Stimulated activated CD8-positive, alpha-beta memory T cell treated with anti-CD3 and anti-CD28 coated beads, Interleukin-4, amount 100 ng/mL, for 4 hours (primary cell): ENCODE results near the gene ZBTB20.
"Not testable (repeated sequence)": the region's sequence is repeated elsewhere in the genome, so short reads cannot be mapped to it uniquely, and the experiment has no call there.

ENCODE experiments used
- DNase-seq, 2 donors: peaks; one replicate each; pipeline ENCODE4 v3.0.0-alpha.2; 2020; ENCODE audit warnings: low read depth in 2 of 2, low spot score in 1 of 2

Gene ZBTB20

DNA sequence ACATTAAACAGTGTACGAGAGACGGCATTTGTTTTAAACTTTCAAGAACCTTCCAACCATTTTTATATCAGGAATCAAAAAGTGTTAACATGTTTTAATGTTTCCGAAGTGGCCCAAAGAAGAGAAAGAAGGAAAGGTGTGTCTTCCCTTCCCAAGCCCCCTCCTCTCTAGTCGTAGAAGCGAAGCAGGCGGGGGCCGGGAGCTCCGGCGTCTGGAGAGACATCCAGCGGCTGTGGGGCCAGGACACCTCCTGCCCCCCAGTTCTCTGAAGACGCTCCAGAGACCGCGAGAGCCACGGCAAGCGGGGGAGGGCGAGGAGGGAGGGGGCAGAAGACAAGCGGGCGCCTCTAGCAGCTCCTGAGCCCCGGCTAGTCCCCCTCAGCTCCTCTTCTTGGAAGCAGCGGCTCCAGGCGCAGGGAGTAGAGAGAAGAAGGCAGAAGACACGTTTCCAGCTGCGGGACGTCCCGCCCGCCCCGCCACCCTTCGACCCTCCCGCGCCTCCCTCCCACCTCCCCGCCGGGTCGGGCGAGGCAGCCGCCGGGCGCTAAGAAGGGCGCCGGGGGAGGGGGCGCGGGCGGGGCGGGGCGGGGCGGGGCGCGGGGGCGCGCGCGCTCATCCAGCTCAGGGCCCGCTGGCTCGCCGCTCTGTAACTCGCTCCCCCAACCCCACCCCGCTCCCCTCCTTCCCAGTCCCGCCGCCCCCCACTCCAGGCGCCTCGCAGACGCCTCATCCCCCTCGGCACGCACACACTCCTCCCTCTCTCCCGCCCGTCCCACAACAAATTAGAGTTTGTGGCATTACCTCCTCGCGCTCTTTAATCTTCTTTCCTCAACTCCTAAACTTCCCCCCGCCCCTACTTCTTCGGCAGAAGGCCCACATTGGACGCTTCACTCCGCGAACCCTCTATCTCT, at the start of gene ZBTB20:
ZBTB20 (minus strand) TSS at position 871 of the 911 bp plus-strand sequence.
- peak; percentile 38 to 40 for DNase-seq

DNA sequence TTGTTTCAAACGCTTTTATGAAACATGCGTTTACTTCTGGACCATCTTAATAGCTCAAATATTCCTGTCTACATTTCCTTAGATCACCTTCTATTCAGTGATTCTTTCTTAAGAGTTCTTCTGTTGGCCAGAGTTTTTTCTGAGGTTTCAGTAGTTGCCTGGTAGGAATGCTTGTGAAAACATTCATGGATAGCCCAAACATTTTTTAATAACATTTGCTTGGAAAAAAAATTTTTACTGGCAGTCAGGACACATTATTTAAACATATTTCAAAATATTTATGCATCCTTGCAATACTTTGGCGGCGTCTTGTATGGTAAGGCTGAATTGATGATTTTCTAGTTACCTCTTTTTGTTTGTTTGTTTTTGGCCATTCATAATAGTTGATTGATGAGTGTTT, 47.4 kb upstream of the ZBTB20 start:
- DNase-seq = no peak

DNA sequence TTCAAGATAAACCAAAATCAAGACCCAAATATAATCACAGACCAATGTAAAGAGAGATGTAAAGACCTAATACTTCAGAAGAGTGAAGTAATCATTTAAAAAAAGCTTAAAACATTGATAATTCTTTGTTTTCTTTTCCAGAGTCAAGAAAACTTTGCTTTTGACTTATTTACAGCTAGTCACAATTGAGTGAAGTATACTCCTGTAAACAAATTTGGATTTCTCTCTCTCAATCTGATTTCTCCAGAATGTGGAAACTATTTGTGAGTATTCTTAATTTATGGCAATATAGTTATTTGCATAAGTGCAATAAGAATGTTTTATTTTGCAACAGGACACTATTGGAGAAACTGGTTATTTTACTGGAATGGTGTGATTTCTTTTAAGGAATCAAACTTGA, 43.7 kb upstream of the ZBTB20 start:
- no peak for DNase-seq

DNA sequence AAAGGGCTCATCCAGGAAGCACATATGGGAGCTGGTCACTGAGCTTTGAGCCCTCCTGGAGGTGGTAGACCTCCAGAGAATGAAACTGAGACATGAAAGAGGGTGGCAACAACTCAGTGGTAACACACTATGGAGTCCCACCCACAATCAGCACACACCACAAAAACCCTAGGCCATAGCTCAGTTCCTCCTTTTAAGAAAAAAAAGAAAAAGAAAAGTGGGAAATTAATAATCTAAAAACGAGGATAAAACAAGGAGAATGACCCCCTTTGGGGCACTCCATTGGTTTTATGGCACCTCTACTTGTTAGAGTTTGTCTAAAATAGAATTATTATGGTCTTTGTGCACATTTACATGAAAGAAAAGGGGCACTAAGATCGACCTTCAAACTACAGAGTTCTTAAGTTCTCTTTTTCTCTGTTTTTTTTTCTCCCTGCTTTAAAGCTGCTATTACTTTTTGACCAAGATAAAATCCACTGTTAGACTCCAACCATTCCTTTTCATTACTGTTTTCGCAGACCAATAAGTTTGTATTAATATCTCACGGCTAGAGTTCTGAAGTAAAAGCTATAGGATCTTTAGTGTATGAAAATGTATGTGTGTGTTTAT, 40.2 kb upstream of the ZBTB20 start:
- DNase-seq = no peak

DNA sequence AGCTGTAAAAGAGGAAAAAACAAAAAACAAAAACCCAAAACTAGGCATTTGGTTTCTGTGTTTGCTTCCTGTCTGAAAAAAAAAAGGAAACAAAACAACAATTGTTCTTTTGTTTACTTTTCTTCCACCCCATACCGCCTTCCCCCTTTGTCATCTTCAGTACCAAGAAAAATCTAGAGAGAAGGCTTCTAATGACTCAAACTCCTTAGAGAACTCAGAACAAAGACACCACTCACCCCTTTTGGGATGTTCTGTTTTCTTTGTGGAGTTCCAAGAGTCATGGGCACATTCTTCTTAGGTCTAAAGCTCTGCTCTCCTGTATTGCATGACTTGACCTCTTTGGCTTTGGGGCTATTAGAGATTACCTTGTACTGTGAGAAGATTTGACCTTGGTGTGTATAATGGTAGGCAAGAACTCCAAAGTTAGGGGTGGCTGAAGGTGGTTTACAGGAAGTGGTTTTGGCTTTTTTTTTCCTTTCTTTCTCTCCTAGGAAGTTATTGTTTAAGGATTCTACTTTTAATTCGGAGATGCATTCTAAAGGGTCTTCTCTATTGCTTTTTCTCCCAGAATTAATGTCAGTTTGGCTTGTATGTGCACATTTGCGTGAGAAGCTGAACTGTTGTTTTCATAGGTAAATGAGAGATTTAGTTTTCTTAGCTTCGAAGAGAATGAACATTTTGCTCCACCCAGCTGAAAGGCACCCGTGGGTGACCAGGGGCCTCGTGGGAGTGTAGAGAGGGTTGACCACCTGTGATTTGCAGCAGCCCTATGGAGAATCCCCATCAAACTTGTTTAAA, 39.5 kb upstream of the ZBTB20 start:
- DNase-seq = no peak

DNA sequence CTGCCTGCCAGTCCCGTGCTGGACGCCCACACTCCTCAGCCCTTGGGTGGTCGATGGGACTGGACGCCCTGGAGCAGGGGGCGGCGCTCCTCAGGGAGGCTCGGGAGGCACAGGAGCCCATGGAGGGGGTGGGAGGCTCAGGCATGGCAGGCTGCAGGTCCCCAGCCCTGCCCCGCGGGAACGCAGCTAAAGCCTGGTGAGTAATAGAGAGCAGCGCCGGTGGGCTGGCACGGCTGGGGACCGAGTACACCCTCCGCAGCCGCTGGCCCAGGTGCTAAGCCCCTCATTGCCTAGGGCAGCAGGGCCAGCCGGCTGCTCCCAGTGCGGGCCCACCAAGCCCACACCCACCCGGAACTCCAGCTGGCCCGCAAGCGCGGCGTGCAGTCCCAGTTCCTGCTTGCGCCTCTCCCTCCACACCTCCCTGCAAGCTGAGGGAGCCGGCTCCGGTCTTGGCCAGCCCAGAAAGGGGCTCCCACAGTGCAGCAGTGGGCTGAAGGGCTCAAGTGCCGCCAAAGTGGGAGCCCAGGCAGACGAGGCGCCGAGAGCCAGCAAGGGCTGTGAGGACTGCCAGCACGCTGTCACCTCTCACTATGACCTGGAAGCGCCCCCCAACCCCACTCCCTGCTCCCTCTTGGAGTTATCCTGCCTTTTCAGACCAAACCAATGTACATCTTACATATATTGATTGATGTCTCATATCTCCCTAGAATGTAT, 37.9 kb upstream of the ZBTB20 start:
- DNase-seq = not testable (repeated sequence)

DNA sequence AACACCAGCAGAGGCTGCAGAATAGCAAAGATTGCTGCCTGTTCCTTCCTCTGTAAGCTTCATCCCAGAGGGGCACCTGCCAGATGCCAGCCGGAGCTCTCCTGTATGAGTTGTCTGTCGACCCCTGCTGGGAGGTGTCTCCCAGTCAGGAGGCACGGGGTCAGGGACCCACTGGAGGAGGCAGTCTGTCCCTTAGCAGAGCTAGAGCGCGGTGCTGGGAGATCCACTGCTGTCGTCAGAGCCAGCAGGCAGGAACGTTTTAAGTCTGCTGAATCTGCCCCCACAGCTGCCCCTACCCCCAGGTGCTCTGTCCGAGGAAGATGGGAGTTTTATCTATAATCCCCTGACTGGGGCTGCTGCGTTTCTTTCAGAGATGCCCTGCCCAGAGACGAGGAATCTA, 31.8 kb upstream of the ZBTB20 start:
- not testable (repeated sequence) for DNase-seq

DNA sequence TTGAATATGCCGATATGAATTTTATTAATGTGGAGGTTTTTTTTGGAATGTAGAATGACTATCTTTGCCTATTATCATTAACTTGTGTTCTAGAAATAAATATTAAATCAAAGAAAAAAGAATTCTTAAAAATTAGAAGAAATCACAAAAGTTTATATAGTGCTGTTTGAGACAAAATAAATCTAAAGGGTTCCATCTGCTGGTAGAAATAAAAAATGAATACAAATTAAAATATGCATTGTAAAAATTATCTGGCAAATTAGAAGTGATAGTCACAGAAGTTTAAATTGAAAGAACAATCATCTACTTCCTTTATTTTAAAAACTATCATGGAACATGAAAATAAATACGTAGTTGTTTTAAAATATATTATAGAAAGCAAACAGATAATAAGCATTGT, 22.7 kb upstream of the ZBTB20 start:
- no peak for DNase-seq

DNA sequence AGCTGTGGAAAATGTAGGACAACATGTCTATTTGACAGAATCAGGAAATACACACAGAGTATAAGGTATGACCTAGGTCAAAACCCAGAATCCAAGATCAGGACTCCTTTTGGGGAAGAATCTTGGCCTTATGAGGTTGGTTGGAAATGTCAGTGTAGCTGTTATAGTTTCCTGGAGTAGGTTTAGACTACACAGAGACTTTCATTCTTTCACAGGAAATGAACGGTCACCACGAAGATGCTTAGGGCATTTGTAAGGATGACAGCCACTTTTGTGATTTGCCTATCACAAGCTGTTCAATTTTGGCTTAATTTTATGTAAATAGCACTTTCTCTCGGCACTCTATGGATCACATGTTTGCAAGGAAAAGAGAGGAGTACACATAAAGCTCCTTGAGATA, 18.6 kb upstream of the ZBTB20 start:
- DNase-seq = no peak

DNA sequence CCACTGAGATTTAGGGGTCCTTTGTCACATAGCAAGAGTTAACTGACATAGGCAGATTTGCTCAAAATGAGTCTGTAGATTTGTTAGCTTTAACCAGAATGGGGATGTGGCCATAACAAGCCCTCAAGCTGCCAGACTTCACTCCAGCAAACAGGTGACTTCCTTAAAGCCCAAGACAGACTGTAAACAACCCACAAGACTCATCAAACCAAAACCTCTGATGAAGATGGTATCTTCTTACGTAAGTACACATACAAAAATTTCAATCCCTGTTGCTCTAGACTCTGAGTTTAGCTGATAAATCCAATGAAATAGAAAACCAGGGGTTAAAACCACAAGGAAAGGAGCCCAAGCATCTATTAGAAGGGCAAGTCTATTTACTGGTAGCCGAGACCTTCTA, 18.2 kb upstream of the ZBTB20 start:
- no peak for DNase-seq

DNA sequence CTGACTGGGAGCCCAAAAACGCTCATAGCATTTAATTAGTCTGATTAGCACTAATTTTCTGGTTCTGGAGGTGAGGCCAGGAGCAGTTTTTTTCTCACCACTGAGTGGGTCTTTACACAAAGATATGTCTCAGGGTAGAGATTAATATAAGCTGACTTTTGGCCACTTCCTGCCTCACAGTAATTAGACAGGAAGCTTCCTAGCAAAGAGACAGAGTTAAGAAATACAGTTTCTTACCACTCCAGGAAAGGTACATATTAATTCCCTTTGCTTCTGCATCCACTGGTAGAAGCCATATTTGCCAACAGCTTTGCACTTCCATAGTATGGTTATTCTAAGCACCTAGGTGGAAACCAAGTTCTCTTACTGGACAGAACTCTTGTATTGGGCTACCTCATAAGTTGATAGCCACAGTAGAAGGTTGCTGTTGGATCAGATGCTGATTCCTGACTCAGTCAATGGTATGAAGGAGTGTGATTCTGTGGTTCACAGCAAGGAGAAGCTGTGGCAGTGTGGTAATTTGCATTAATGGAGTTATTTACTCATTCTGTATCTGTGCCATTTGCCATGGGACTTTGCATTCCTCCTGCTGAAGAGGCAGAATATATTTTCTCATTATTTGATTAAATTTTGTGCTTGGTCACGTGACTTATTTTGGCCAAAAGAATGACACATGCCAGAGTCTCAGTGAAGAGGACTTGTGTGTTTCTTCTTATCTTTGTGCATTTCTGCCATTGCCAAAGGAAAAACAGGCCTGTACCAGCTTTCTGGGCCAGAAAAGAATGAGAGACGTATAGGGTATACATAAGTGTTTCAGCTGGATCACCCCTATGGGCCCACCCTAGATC, 17.5 kb upstream of the ZBTB20 start:
- no peak for DNase-seq

DNA sequence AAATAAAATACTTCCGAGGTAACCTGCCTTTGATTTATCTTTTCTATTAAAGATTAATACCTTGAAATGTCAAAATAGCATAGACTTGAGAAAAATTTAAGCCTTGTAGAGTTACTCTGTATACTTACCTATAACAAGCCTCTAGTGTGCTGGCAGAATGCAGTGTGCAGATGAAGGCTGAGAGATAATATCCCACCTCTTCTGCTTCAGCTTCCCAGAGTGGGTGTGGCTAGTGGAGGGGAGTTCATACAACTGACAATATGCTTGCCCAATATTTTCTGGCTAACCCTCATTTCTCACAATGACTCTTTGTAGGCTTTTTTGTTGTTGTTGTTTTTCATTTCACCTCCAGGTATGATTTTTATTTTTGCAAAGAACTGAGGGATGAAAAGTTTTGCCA, 15.7 kb upstream of the ZBTB20 start:
- no peak for DNase-seq

DNA sequence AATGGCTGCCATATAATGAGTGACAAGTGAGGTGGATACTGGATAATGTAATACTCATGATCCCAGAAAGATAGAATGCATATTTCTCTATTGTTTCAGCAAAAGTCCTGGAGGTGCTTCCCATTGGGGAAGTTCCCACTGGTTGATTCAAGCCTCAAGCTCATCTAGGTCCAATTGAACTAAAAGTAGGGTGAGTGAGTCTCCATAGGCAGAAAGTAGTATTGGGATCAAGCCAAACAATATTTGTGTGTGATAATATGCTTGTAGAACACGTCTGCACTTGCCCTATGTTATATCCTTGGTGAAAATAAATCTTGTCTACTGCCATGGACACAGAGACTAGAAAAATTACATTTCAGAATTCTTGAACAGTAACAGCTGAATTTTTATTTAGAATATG, 14.8 kb upstream of the ZBTB20 start:
- no peak for DNase-seq

DNA sequence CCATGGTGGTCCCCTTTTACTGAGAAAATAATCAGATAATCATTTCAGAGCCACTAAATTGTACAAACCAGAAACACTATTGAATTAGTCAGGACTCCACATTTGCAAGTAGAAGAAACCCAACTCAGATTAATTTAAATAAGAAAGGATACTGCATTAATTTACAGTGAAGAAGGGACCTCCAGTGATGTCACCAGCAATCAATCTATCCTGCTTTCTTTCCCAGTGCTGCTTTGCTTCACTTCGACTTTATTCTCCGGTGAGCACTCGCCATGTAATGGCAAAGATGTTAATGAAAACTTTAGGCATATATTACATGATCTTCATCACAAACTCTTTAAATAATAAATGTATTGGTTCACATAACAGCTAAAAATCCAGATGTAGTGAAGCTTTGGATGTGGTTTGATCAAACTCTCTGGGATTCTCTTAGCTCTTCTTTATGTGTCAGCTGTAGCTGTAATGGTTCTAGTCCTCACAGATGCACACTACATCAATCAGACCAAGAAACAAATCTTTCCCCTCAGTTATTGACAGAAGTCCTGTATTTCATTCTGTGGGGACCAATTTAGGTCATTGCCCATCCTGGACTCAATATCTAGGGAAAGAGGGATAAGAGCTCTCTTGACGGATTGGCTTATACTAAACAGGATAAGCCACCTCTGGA, 14.2 kb upstream of the ZBTB20 start:
- no peak for DNase-seq

DNA sequence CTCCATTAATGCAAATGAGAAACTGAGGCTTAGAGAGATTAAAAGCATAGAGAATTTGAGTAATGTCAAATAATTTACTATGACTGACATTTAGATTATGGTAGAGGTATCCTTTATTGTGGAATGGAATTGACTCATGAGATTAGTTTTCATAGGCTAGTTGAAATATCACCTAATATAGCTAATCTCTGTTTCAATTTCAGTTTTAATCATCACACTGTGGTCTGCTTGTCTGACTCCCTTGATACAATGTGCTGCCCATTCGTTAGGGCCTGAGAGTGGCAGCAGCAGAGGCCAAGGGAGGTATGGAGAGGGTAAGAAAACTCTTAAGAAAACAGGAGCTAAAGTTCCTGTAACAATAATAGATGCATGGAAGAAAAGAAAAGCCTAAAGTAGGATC, 13.2 kb upstream of the ZBTB20 start:
- DNase-seq = no peak

DNA sequence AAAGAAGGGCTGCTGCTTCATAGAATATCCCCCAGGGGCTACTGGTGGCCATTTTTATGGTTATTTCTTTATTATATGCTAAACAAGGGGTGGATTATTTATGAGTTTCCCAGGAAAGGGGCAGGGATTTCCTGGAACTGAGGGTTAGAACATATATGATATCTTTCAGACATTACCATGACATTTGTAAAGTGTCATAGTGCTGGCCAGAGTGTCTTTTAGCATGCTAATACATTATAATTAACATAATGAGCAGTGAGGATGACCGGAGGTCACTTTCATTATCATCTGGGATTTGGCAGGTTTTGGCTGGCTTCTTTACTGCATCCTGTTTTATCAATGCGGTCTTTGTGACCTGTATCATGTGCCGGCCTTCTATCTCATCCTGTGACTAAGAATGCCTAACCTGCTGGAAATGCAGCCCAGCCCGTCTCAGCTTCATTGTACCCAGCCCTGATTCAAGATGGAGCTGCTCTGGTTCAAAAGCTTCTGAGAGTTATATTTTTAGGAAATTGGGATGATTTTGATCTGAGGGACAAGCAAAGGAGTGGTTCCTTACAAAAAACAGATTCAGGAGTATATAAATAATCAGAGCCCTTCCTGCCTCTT, 9.1 kb upstream of the ZBTB20 start:
- DNase-seq = no peak

DNA sequence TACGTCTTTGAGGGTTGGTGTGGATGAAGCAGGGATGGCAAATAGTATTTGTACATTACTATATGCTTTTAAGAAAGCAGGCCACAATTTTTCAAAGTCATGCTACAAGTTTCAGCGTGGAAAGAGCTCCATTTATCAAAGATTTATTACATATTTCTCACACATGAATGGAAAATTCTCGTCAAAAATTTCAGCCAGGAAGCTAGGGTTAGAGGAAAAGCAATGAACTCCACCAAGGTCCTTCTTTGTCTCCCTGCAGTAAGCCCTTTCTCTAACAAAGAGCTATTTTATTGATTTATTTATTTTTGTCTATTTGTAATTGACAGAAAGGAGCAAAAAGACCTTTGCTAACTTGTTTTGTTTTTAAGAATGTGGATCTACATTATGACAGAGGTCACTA, 7.5 kb upstream of the ZBTB20 start:
- DNase-seq = no peak

DNA sequence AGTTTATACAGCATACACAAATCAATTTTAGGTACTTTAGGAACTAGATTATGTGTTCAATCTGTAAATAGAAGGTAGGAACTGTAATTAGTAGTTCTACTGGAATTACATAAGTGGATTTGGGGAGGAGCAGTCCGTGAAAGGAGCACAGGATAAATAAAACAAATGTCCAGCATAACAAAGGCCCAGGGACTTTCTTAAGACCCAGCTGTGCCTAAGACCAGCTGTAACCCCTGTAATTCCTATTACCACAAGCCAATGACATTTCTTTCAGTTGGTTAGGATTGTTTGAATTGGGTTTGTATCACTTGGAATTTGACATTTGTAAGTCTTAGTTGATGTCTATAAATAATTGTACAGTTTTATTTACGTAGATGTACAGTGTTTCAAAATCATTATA, 4.8 kb upstream of the ZBTB20 start:
- no peak for DNase-seq

DNA sequence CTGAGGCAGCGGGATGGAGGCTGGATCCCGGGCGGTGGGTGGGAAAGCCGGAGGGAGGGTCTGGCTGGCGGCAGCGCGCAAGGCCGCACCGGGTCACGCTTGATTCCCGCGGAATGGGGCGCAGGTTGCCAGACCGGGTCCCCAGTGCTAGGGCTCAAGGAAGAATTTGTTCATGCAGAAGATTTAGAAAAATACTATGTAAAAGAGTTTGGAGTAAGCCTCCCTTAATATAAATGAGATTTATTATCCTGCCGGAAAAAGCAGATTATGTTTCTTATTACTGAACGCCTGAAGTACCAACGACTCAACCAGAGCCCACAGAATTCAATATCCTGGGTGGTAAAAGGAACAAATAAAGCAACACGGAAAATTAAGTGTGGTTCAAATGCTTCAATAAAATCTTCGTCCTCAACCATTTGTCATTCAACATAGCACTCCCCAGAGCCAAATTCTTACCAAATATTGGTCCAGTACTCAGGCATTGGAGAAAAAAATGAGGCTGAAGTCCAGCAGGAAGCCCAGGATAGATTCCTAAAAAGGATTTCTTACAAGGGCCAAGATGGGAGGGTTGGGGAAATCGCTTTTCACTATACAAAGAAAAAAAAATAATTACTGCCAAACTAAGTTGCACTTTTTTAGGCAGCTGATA, 1.2 kb upstream of the ZBTB20 start:
- no peak for DNase-seq
